Mucosa of descending colon (tissue), 3 donors: Measurements from ENCODE around the gene INPP4B. TPM values are rescaled to one million over a fixed set of nuclear protein-coding genes. Genes with fewer than 3 reads are reported as not detected.
A peak's percentile ranks its signal among the peaks of the same experiment; 100 is the strongest.

Source experiments
- ATAC-seq: fragments of 200-7000 bp; cut with Tn5 transposase; one replicate; pipeline ENCODE4 v1.9.1; 2020; ENCODE audit warnings: mild to moderate bottlenecking, moderate library complexity
- DNase-seq, 3 donors: peaks; one replicate each; pipeline ENCODE4 v3.0.0-alpha.2; 2020
- H3K36me3 ChIP-seq: fragments of 200-600 bp; one replicate; pipeline ENCODE4 v1.8.0; 2021; ENCODE audit warnings: low read depth, mild to moderate bottlenecking
- H3K4me1 ChIP-seq: fragments of 200-600 bp; one replicate; pipeline ENCODE4 v1.8.0; 2021; ENCODE audit warnings: low read depth, mild to moderate bottlenecking
- H3K4me3 ChIP-seq: fragments of 200-600 bp; one replicate; pipeline ENCODE4 v1.8.0; 2021; ENCODE audit warnings: mild to moderate bottlenecking
- H3K9me3 ChIP-seq: fragments of 200-600 bp; one replicate; pipeline ENCODE4 v1.8.0; 2021; ENCODE audit warnings: mild to moderate bottlenecking
- CTCF ChIP-seq: fragments of 200-600 bp; IDR thresholded peaks from one replicate; pipeline ENCODE4 v1.8.0; 2022; ENCODE audit warnings: antibody characterized with exemption, mild to moderate bottlenecking
- intact Hi-C, 2 donors: fragments of 100-400 bp; cut with DNase I in 1 of 2; cut with micrococcal nuclease in 1 of 2; formaldehyde crosslinking; loops; one replicate each; pipeline versions ENCODE4 v1.11.0 to v1.11.1; 2022; cut with DNase I, micrococcal nuclease
- long read RNA-seq, 2 donors: library from polyadenylated mRNA; unstranded; transcript quantifications; one replicate each; pipeline ENCODE4 v2.0.0, GENCODE V29; 2019 to 2021
- total RNA-seq, 3 donors: library from RNA; stranded (reverse); fragmentation: NEBNext Ultra II Directional in 2 of 3; extraction: Animal tissue kit (Norgen Biotek cat#: 25700) in 2 of 3; gene quantifications; one replicate each; pipeline versions ENCODE4 v1.2.1 to v1.2.4, GENCODE V29; 2021 to 2023
- donor health status: DM: no; HTN: no; CAD: no; lungs with moderate emphysema.
- donor health status: DM: no; HTN: no; CAD: no.
- donor health status: DM: no; HTN: yes; CAD: no.

Gene INPP4B
- 10 to 100 TPM; 22.2 to 27.3 (median 24.1) TPM for total RNA-seq
- long read RNA-seq, donor 1, partial matches to known transcripts, result 5 of 12 reads
- long read RNA-seq, donor 1, other reads (novel, unspliced or antisense), result 7 of 12 reads
- long read RNA-seq, donor 2, partial matches to known transcripts, result 1 of 6 reads
- long read RNA-seq, donor 2, other reads (novel, unspliced or antisense), result 5 of 6 reads

GRCh38 chr4:142846108-142846728 lies at the start of gene INPP4B:
INPP4B (minus strand) TSS chr4:142846301.
- intact Hi-C loops, result loop anchor here in 1 of 2 donors (10.0 kb wide), 1 partner anchor 721 kb away; no protein-coding TSS in a partner anchor
- DNase-seq, result peak; percentile 42 to 62 (median 57)
- Histone ChIP-seq H3K36me3 (no peaks in the 10 kb centered on the region), H3K4me3 (peak within 1 kb of the TSS; percentile 15), H3K9me3 (no peaks in the 10 kb centered on the region), H3K4me1 (peaks cover 6% of the 10 kb centered on the region)
- peak; percentile 80 for ATAC-seq
- TF ChIP-seq CTCF, result no peak

GRCh38 chr4:142893012-142893411 lies 46.9 kb upstream of the INPP4B start:
- ATAC-seq, result no peak
- TF ChIP-seq CTCF, result no peak
- intact Hi-C loops, result no loop called here
- Histone ChIP-seq H3K4me3 (no peak overlapping the region), H3K36me3 (no peaks in the 10 kb centered on the region), H3K4me1 (no peaks in the 10 kb centered on the region), H3K9me3 (no peaks in the 10 kb centered on the region)
- no peak for DNase-seq

GRCh38 chr4:142886566-142886965 lies 40.5 kb upstream of the INPP4B start:
- no peaks in the 10 kb centered on the region for H3K36me3 ChIP-seq
- intact Hi-C loops, result no loop called here
- no peaks in the 10 kb centered on the region for H3K4me1 ChIP-seq
- ATAC-seq, result no peak
- no peak for TF ChIP-seq CTCF
- no peak for DNase-seq
- H3K9me3 ChIP-seq, result no peaks in the 10 kb centered on the region
- no peak overlapping the region for H3K4me3 ChIP-seq

- ATAC-seq (no peak), DNase-seq (peak in 1 of 3 donors; percentile 5)
- H3K9me3 ChIP-seq, result no peaks in the 10 kb centered on the region
- H3K4me1 ChIP-seq, result no peaks in the 10 kb centered on the region
- intact Hi-C loops, result no loop called here
- TF ChIP-seq CTCF, result no peak
- H3K4me3 ChIP-seq, result no peak overlapping the region
- H3K36me3 ChIP-seq, result no peaks in the 10 kb centered on the region
These were observed 37.1 kb upstream of the INPP4B start for GRCh38 chr4:142883040-142883832.

GRCh38 chr4:142882159-142882558 lies 36.1 kb upstream of the INPP4B start:
- DNase-seq (no peak), ATAC-seq (no peak)
- no peaks in the 10 kb centered on the region for H3K36me3 ChIP-seq
- H3K4me3 ChIP-seq, result no peak overlapping the region
- TF ChIP-seq CTCF, result no peak
- no peaks in the 10 kb centered on the region for H3K9me3 ChIP-seq
- H3K4me1 ChIP-seq, result no peaks in the 10 kb centered on the region
- intact Hi-C loops, result no loop called here
